Stromal cell of bone marrow (primary cell): ENCODE results near the gene LINS1.

Source experiments
- DNase-seq: peaks from one replicate; pipeline ENCODE4 v3.0.0-alpha.2; 2012; ENCODE audit warnings: low read depth

LINS1 gene

GRCh38 chr15:100559330-100559729, 42.7 kb downstream of the LINS1 start:
- DNase-seq = peak; percentile 68

- no peak for DNase-seq
These were observed 43.2 kb downstream of the LINS1 start for GRCh38 chr15:100558771-100559254.

GRCh38 chr15:100553468-100553867, 48.5 kb downstream of the LINS1 start:
- no peak for DNase-seq

- DNase-seq = no peak
These were observed 54.0 kb downstream of the LINS1 start for GRCh38 chr15:100547961-100548360.

- no peak for DNase-seq
These were observed 57.0 kb downstream of the LINS1 start for GRCh38 chr15:100544946-100545345.

GRCh38 chr15:100544338-100544841, 57.6 kb downstream of the LINS1 start:
- DNase-seq = no peak

- no peak for DNase-seq
These were observed 59.7 kb downstream of the LINS1 start for GRCh38 chr15:100542290-100542689.

- no peak for DNase-seq
These were observed 64.7 kb downstream of the LINS1 start for GRCh38 chr15:100537331-100537730.

GRCh38 chr15:100536733-100537132, 65.3 kb downstream of the LINS1 start:
- DNase-seq = no peak

- DNase-seq = no peak
These were observed 68.1 kb downstream of the LINS1 start for GRCh38 chr15:100533886-100534285.

GRCh38 chr15:100531823-100532327, 70.1 kb downstream of the LINS1 start:
- no peak for DNase-seq

- DNase-seq = no peak
These were observed 70.8 kb downstream of the LINS1 start for GRCh38 chr15:100531204-100531603.

- DNase-seq = no peak
These were observed 72.4 kb downstream of the LINS1 start for GRCh38 chr15:100529556-100529955.

- no peak for DNase-seq
These were observed 73.1 kb downstream of the LINS1 start, which contains the start of gene CERS3 for GRCh38 chr15:100528833-100529428. Gene CERS3, minus strand, starts transcription at chr15:100528950. Its CDS starts 27,101 bp downstream, at chr15:100501849.

- DNase-seq = no peak
These were observed 75.9 kb downstream of the LINS1 start for GRCh38 chr15:100526027-100526481.

GRCh38 chr15:100525436-100525835, 76.5 kb downstream of the LINS1 start:
- DNase-seq = no peak

GRCh38 chr15:100524326-100524725, 77.7 kb downstream of the LINS1 start:
- no peak for DNase-seq

- no peak for DNase-seq
These were observed 80.1 kb downstream of the LINS1 start for GRCh38 chr15:100521907-100522306.

- no peak for DNase-seq
These were observed 81.7 kb downstream of the LINS1 start for GRCh38 chr15:100520132-100520921.

GRCh38 chr15:100517846-100518245, 84.1 kb downstream of the LINS1 start:
- DNase-seq = no peak
